IMR-90 (cell line): Measurements from ENCODE around the gene CD101. TPM values are rescaled to one million over a fixed set of nuclear protein-coding genes. Genes with fewer than 3 reads are reported as not detected.

Experiments used
- ATAC-seq: fragments of 200-7000 bp; cut with Tn5 transposase; 2 replicates; pipeline ENCODE4 v1.9.1; 2020; ENCODE audit warnings: low read depth, mild to moderate bottlenecking, moderate library complexity
- BruUV-seq: library from RNA; stranded (reverse); fragments of 400-500 nt; replicated peaks from 2 replicates; lab custom pipeline; 2021; lab: Mats Ljungman, UMichigan
- CTCF ChIA-PET: fragments of 300-600 bp; formaldehyde crosslinking; extraction: SDS; loops from one replicate; lab custom pipeline; 2021; ENCODE audit warnings: antibody characterized with exemption; lab: Yijun Ruan, JAX
- POLR2A ChIA-PET: fragments of 300-600 bp; sonication (Branson Sonifier 250); formaldehyde crosslinking; loops from one replicate; lab custom pipeline; 2022; ENCODE audit warnings: antibody characterized with exemption; ENCODE audit not compliant: unreplicated experiment; lab: Charles Lee
- DNase-seq: peaks from one replicate; pipeline ENCODE4 v3.0.0; 2013
- H2AFZ ChIP-seq: replicated peaks from 2 replicates; pipeline ENCODE3; 2013; ENCODE audit warnings: low read length, mild to moderate bottlenecking; ENCODE audit not compliant: poor library complexity
- H2AK5ac ChIP-seq: 2 replicates; pipeline ENCODE4 v1.6.1; 2013; ENCODE audit warnings: low read depth, low read length, inconsistent platforms
- H2AK9ac ChIP-seq: replicated peaks from 2 replicates; pipeline ENCODE3; 2013; ENCODE audit warnings: mild to moderate bottlenecking, low read depth, low read length, moderate library complexity; ENCODE audit not compliant: poor library complexity
- H2BK120ac ChIP-seq: 2 replicates; pipeline ENCODE4 v1.6.1; 2013; ENCODE audit warnings: low read depth, low read length, inconsistent platforms
- H2BK15ac ChIP-seq: 3 replicates; pipeline ENCODE4 v1.6.1; 2013; ENCODE audit warnings: low read depth, low read length, inconsistent platforms
- H2BK20ac ChIP-seq: 2 replicates; pipeline ENCODE4 v1.6.1; 2013; ENCODE audit warnings: low read depth, mild to moderate bottlenecking, inconsistent platforms, low read length, moderate library complexity
- H2BK5ac ChIP-seq: 2 replicates; pipeline ENCODE4 v1.6.1; 2013; ENCODE audit warnings: mild to moderate bottlenecking, low read depth, low read length, inconsistent platforms; ENCODE audit not compliant: poor library complexity, severe bottlenecking
- H3K14ac ChIP-seq: replicated peaks from 2 replicates; pipeline ENCODE4 v1.6.1; 2013; ENCODE audit warnings: low read depth, low read length, inconsistent platforms
- H3K18ac ChIP-seq: 2 replicates; pipeline ENCODE4 v1.6.1; 2013; ENCODE audit warnings: low read depth, low read length, control low read depth
- H3K23ac ChIP-seq: 2 replicates; pipeline ENCODE4 v1.6.1; 2013; ENCODE audit warnings: low read depth, low read length, inconsistent platforms
- H3K27ac ChIP-seq: 2 replicates; pipeline ENCODE4 v1.5.1; 2013; ENCODE audit warnings: mild to moderate bottlenecking, control low read depth, low read length; ENCODE audit not compliant: insufficient read depth
- H3K27me3 ChIP-seq: 2 replicates; pipeline ENCODE4 v1.6.1; 2013; ENCODE audit warnings: low read length; ENCODE audit not compliant: control insufficient read depth, insufficient read depth
- H3K36me3 ChIP-seq: 2 replicates; pipeline ENCODE4 v1.6.1; 2013; ENCODE audit warnings: low read length, mixed read lengths; ENCODE audit not compliant: control insufficient read depth, insufficient read depth
- H3K4ac ChIP-seq: 2 replicates; pipeline ENCODE4 v1.6.1; 2013; ENCODE audit warnings: low read depth, low read length, inconsistent platforms
- H3K4me1 ChIP-seq: 2 replicates; pipeline ENCODE4 v1.6.1; 2013; ENCODE audit warnings: low read length, mixed read lengths; ENCODE audit not compliant: control insufficient read depth, insufficient read depth
- H3K4me2 ChIP-seq: 2 replicates; pipeline ENCODE4 v1.6.1; 2013; ENCODE audit warnings: low read depth, mild to moderate bottlenecking, control low read depth, low read length, moderate library complexity
- H3K4me3 ChIP-seq: 2 replicates; pipeline ENCODE4 v1.5.1; 2013; ENCODE audit warnings: low read depth, mild to moderate bottlenecking, control low read depth, low read length, moderate library complexity; ENCODE audit not compliant: insufficient read depth
- H3K56ac ChIP-seq: 2 replicates; pipeline ENCODE4 v1.6.1; 2013; ENCODE audit warnings: low read length, inconsistent platforms; ENCODE audit not compliant: insufficient read depth; ENCODE audit errors: extremely low read depth
- H3K79me1 ChIP-seq, 2 experiments: 2 replicates each; pipeline ENCODE4 v1.6.1; 2013; ENCODE audit warnings: low read length in 2 of 2, inconsistent platforms in 1 of 2, low read depth in 1 of 2
- H3K9ac ChIP-seq: 2 replicates; pipeline ENCODE4 v1.6.1; 2013; ENCODE audit warnings: low read depth, low read length, control low read depth
- H3K9me1 ChIP-seq: 2 replicates; pipeline ENCODE4 v1.6.1; 2013; ENCODE audit warnings: low read length, inconsistent platforms; ENCODE audit not compliant: insufficient read depth
- H3K9me3 ChIP-seq: 2 replicates; pipeline ENCODE4 v1.6.1; 2013; ENCODE audit warnings: low read length; ENCODE audit not compliant: control insufficient read depth, insufficient read depth
- H4K20me1 ChIP-seq: 2 replicates; pipeline ENCODE4 v1.6.1; 2013; ENCODE audit warnings: low read length, inconsistent platforms; ENCODE audit not compliant: insufficient read depth
- H4K5ac ChIP-seq: 2 replicates; pipeline ENCODE4 v1.6.1; 2013; ENCODE audit warnings: mild to moderate bottlenecking, low read depth, low read length, control low read depth
- H4K8ac ChIP-seq, 2 experiments: 2 replicates each; pipeline ENCODE4 v1.6.1; 2013; ENCODE audit warnings: low read depth in 2 of 2, low read length in 2 of 2, control low read depth in 1 of 2, inconsistent platforms in 1 of 2
- H4K91ac ChIP-seq: 2 replicates; pipeline ENCODE4 v1.6.1; 2013; ENCODE audit warnings: low read depth, low read length, inconsistent platforms; ENCODE audit not compliant: insufficient read depth
- BHLHE40 ChIP-seq: fragments of 150-350 bp; IDR thresholded peaks from 2 replicates; pipeline ENCODE4 v1.6.1; 2016; ENCODE audit warnings: mild to moderate bottlenecking, low read depth, low read length
- CHD1 ChIP-seq: IDR thresholded peaks from 2 replicates; pipeline ENCODE4 v1.6.1; 2012; ENCODE audit warnings: low read depth, low read length, improper control_type of control experiment
- CTCF ChIP-seq: conservative IDR thresholded peaks from 2 replicates; pipeline ENCODE4 v1.5.1; 2012; ENCODE audit warnings: mild to moderate bottlenecking, low read depth, low read length, improper control_type of control experiment
- FOS ChIP-seq: fragments of 150-350 bp; IDR thresholded peaks from 2 replicates; pipeline ENCODE4 v1.6.1; 2016; ENCODE audit warnings: low read depth, low read length
- MAZ ChIP-seq: IDR thresholded peaks from 2 replicates; pipeline ENCODE4 v1.6.1; 2012; ENCODE audit warnings: low read depth, mild to moderate bottlenecking, low read length, improper control_type of control experiment, moderate library complexity, borderline replicate concordance
- NFE2L2 ChIP-seq: fragments of 150-350 bp; IDR thresholded peaks from 2 replicates; pipeline ENCODE4 v1.6.1; 2016; ENCODE audit warnings: low read depth, mild to moderate bottlenecking, low read length
- POLR2A ChIP-seq: IDR thresholded peaks from 2 replicates; pipeline ENCODE4 v1.6.1; 2012; ENCODE audit warnings: mild to moderate bottlenecking, low read depth, low read length
- RAD21 ChIP-seq: IDR thresholded peaks from 2 replicates; pipeline ENCODE4 v1.6.1; 2012; ENCODE audit warnings: low read length, improper control_type of control experiment
- SMC3 ChIP-seq: fragments of 150-350 bp; IDR thresholded peaks from 2 replicates; pipeline ENCODE4 v1.6.1; 2016; ENCODE audit warnings: low read depth, mild to moderate bottlenecking, antibody characterized with exemption, low read length, moderate library complexity
- WGBS, 2 experiments: methylation state at CpG; one replicate each; pipeline versions ENCODE4 v1.1.5 to v1.1.7; 2013; ENCODE audit warnings: missing lambda C conversion rate in 2 of 2; ENCODE audit not compliant: insufficient read length in 1 of 2; ENCODE audit errors: extremely low coverage in 2 of 2; 5-methylcytosine and 5-hydroxymethylcytosine counted together
- dilution Hi-C: fragments of 300-500 bp; cut with HindIII; formaldehyde crosslinking; loops from one replicate; pipeline ENCODE4 v1.14.3; 2018; ENCODE audit warnings: low sequenced_read_pairs; ENCODE audit not compliant: unreplicated experiment
- in situ Hi-C: fragments of 300-500 bp; cut with MboI; formaldehyde crosslinking; loops from 3 replicates; pipeline ENCODE4 v1.14.3; 2019; ENCODE audit warnings: low sequenced_read_pairs, inconsistent platforms, mixed read lengths
- intact Hi-C: fragments of 100-400 bp; cut with micrococcal nuclease; formaldehyde crosslinking; loops from 2 replicates; pipeline ENCODE4 v1.10.0; 2022
- polyA plus RNA-seq, 3 experiments: library from polyadenylated mRNA; depleted of rRNA; stranded (reverse); fragments of >200 nt; gene quantifications; 2 replicates each; pipeline ENCODE4 v1.2.3, GENCODE V29; 2012; ENCODE audit warnings: low replicate concordance in 1 of 3
- total RNA-seq: library from RNA; depleted of rRNA; stranded (reverse); fragments of >200 nt; gene quantifications from 2 replicates; pipeline ENCODE4 v1.2.3, GENCODE V29; 2012
- TF ChIP-seq, protein P1 (sequence below): fragments of 150-350 bp; IDR thresholded peaks from 2 replicates; pipeline ENCODE4 v1.6.1; 2016; ENCODE audit warnings: low read depth, mild to moderate bottlenecking, low read length, moderate library complexity, borderline replicate concordance
- TF ChIP-seq, protein P2 (sequence below): fragments of 150-350 bp; IDR thresholded peaks from 2 replicates; pipeline ENCODE4 v1.6.1; 2017; ENCODE audit warnings: mild to moderate bottlenecking, antibody characterized with exemption, low read length, low read depth

The CD101 gene
- total and polyA plus RNA-seq, 2 of the 4 experiments (the other 2 are of a cell fraction) = not detected

- no peak overlapping the region for H3K18ac ChIP-seq
- intact Hi-C loops (no loop called here), dilution Hi-C loops (no loop called here), in situ Hi-C loops (no loop called here)
- H3K9me3 ChIP-seq = no peaks in the 10 kb centered on the region
- H4K20me1 ChIP-seq = no peaks in the 10 kb centered on the region
- H3K4me2 ChIP-seq = no peak overlapping the region
- H3K4me3 ChIP-seq = no peak overlapping the region
- no peak overlapping the region for H3K4ac ChIP-seq
- no peak overlapping the region for H3K14ac ChIP-seq
- DNase-seq (no peak), ATAC-seq (no peak)
- H3K56ac ChIP-seq = no peak overlapping the region
- BruUV-seq = no TSS peak
- no peak overlapping the region for H2BK5ac ChIP-seq
- no peak overlapping the region for H2BK15ac ChIP-seq
- H2AK5ac ChIP-seq = no peak overlapping the region
- no peak overlapping the region for H2BK20ac ChIP-seq
- H3K27me3 ChIP-seq = 0 out of 2 replicates have a peak, but pooled peaks cover 2% of the 10 kb centered on the region
- H2AK9ac ChIP-seq = no peak overlapping the region
- no peak overlapping the region for H2BK120ac ChIP-seq
- H3K27ac ChIP-seq = no peak overlapping the region
- H4K91ac ChIP-seq = no peak overlapping the region
- no peak overlapping the region for H3K23ac ChIP-seq
- ChIA-PET POLR2A (no interaction called here), CTCF (no interaction called here)
- H2AFZ ChIP-seq = no peak overlapping the region
- no peak for TF ChIP-seq POLR2A
- no peak for TF ChIP-seq FOS
- TF ChIP-seq NFE2L2 = no peak
- TF ChIP-seq, protein P1, sequence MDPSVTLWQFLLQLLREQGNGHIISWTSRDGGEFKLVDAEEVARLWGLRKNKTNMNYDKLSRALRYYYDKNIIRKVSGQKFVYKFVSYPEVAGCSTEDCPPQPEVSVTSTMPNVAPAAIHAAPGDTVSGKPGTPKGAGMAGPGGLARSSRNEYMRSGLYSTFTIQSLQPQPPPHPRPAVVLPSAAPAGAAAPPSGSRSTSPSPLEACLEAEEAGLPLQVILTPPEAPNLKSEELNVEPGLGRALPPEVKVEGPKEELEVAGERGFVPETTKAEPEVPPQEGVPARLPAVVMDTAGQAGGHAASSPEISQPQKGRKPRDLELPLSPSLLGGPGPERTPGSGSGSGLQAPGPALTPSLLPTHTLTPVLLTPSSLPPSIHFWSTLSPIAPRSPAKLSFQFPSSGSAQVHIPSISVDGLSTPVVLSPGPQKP = no peak
- TF ChIP-seq RAD21 = no peak
- TF ChIP-seq CTCF = no peak
- no peak for TF ChIP-seq SMC3
- no peak for TF ChIP-seq MAZ
- no peak for TF ChIP-seq CHD1
- TF ChIP-seq, protein P2, sequence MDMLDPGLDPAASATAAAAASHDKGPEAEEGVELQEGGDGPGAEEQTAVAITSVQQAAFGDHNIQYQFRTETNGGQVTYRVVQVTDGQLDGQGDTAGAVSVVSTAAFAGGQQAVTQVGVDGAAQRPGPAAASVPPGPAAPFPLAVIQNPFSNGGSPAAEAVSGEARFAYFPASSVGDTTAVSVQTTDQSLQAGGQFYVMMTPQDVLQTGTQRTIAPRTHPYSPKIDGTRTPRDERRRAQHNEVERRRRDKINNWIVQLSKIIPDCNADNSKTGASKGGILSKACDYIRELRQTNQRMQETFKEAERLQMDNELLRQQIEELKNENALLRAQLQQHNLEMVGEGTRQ = no peak
- TF ChIP-seq BHLHE40 = no peak
- no peak overlapping the region for H3K9ac ChIP-seq
- H3K36me3 ChIP-seq = no peaks in the 10 kb centered on the region
- no peaks in the 10 kb centered on the region for H3K9me1 ChIP-seq
- no peak overlapping the region for H4K8ac ChIP-seq
- WGBS, 2 experiments = 67% methylated on average over 2 of the region's 2 CpGs; no CpG with 5 or more reads in 1 of the 2 experiments
- no peak overlapping the region for H4K5ac ChIP-seq
- H3K79me1 ChIP-seq = no peaks in the 10 kb centered on the region
- H3K4me1 ChIP-seq = no peaks in the 10 kb centered on the region
Measured at GRCh38 chr1:117008656-117009055, 7.1 kb downstream of the CD101 start.
